NCI-H82 treated with DMSO at 0.1 percent for 48 hours (cell line): Measurements from ENCODE around the gene GPX4.

Experiments
- DNase-seq: peaks from one replicate; lab custom pipeline; 2025; ENCODE audit not compliant: unreplicated experiment; lab: John Stamatoyannopoulos, UW

GPX4 gene

GRCh38 chr19:1130771-1131717, 27.2 kb downstream of the GPX4 start:
- no peak for DNase-seq

- no peak for DNase-seq
Measured at GRCh38 chr19:1131718-1132551, 28.1 kb downstream of the GPX4 start.

- no peak for DNase-seq
Measured at GRCh38 chr19:1132552-1133383, 29.0 kb downstream of the GPX4 start.

DNA sequence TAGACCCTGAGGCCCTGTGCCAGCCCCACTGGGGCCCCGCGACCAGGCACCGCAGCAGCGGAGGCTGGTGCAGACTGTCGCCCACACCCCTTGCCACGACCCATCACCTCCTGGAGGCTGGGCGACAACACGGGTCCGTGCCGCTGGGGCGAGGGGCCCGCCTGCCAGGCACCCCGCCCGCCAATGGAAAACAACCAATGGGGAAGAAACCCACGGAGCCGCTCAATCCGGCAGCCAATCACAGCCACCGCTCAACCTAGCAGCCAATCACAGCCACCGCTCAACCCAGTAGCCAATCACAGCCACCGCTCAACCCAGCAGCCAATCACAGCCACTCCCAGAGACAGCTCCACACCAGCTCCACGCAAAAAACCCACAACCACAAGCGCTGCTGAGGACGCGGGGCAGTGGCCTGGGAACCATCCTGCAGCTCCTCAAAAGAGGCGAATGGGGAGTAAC, 29.7 kb downstream of the GPX4 start:
- no peak for DNase-seq

DNA sequence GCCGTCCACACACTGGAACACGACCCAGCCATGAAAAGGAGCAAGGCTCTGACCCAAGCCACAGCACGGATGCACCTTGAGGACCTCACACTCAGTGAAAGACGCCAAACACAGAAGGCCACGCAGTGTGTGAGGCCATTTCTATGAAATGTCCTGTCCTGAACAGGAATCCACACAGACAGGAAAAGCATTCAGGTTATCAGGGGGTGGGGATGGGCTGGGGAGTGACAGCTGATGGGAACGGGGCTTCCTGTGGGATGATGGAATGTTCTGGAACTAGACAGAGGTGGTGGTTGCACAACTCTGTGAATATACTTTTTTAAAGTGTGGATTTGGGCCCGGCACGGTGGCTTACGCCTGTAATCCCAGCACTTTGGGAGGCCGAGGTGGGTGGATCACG, 30.6 kb downstream of the GPX4 start:
- no peak for DNase-seq

GRCh38 chr19:1135454-1135853, 31.7 kb downstream of the GPX4 start:
- no peak for DNase-seq

- no peak for DNase-seq
Measured at GRCh38 chr19:1136201-1136600, 32.4 kb downstream of the GPX4 start.

- DNase-seq = no peak
Measured at GRCh38 chr19:1136621-1137317, 33.0 kb downstream of the GPX4 start.

- DNase-seq = no peak
Measured at GRCh38 chr19:1138121-1138520, 34.3 kb downstream of the GPX4 start.

GRCh38 chr19:1139126-1139525, 35.3 kb downstream of the GPX4 start:
- DNase-seq = no peak

DNA sequence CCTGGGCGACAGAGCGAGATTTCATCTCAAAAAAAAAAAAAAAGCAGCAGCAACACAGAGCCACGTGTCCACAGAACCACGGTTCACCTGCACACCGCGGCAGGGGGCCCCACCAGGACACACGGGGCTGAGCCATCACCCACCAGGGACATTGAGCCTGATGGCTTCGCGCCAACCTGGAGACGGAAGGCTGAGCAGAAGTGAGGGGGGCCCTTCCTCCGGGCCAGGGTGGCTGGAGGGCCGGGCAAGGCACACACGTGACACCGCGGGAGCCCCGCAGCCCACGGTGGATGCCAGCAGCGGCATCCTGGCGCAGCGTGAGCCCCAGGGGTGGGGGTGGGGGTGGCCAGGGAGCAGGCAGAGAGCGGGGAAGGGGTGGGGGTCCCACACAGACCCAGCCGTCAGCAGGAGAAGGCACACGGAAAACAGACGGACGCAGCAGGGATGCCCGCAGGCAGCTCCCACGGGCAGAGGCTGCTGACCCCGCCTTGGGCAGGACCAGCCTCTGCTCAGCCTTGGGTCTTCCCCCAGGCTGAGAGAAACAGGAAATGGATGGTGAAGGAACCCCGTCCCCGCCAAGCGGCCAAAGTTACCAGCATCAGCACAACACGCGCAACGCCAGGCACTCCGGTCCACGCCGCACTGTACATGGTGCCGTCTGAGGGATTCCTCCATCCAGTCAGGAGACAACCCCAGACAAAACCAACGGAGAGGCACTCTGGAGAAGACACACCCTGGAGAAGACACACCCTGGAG, 36.7 kb downstream of the GPX4 start:
- DNase-seq = no peak

DNA sequence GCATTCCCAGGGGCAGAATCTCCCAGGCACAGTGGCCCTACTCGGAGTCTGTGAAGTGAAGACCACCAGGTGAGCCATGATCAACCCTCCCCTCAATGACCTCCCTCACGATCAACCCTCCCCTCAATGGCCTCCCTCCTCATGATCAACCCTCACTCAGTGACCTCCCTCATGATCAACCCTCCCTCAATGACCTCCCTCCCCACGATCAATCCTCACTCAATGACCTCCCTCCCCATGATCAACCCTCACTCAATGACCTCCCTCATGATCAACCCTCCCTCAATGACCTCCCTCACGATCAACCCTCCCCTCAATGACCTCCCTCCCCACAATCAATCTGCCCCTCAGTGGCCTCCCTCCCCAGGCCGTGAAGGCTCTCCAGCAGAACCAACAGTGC, 38.1 kb downstream of the GPX4 start:
- DNase-seq = no peak

- DNase-seq = no peak
Measured at GRCh38 chr19:1143828-1144399, 40.1 kb downstream of the GPX4 start.

DNA sequence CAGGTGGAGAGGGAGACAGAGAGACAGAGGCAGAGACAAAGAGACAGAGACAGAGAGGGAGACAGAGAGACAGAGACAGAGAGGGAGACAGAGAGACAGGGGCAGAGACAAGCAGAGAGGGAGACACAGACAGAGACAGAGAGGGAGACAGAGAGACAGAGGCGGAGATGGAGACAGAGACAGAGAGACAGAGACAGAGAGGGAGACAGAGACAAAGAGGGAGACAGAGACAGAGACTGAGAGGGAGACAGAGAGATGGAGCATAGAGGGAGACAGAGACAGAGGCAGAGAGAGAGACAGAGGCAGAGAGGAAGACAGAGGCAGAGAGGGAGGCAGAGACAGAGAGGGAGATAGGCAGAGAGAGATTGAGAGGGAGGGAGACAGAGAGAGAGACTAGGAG, 40.9 kb downstream of the GPX4 start:
- DNase-seq = no peak

DNA sequence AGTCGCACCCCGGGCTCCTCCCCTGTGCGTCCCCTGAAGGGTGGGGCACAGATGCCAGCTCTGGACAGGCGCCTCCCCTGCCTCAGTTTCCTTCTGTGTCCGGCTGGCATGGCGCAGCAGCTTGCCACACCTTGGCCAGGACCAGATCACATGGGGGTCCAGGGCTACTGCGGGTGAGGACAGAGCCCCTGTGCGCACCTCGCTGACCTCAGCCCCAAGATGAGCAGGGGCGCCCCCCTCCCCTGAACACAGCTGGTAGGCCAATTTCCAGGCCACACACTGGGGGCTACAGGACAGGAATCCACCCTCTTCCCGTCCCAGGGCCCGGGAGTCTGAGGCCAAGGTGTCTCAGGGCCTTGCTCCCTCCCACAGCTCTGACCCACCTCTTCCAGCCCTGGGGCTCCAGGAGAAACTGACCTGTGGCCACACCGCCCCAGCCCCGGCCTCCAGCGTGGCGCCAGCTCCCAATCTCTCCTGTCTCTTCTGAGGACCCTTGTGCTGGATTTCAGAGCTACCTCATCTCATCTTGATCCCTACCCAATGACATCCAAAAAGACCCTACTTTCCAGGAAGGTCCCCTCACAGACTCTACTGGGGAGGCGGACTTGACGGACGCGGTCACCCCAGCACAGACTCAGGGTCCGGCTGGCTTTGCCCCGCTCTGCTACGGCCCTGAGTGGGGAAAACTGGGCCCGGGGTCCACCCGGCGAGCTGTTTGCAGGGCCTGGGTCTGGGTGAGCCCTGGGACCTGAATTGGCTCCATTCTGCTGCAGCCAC, 42.0 kb downstream of the GPX4 start:
- no peak for DNase-seq

DNA sequence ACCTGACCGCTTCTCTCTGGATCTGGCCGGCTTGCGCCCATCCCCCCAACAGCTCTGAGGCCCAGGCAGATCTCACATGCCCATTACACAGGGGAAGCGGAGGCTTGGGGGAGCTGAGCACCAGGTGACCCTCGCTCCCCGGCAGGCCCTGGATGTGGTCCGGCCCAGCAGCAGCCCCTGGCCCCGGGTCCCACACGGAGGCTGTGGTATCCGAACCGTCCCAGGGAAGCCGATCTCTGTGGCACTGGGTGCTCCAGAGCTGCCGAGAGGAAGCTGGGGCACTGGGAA, 42.6 kb downstream of the GPX4 start:
- DNase-seq = no peak

- no peak for DNase-seq
Measured at GRCh38 chr19:1146858-1147780, 43.3 kb downstream of the GPX4 start.
